NCI-H446 treated with DMSO at 0.1 percent for 48 hours (cell line): ENCODE results near the gene KRTAP5-1.

Source experiments
- DNase-seq: peaks from one replicate; lab custom pipeline; 2025; lab: John Stamatoyannopoulos, UW

The KRTAP5-1 gene

GRCh38 chr11:1545432-1545831, 39.7 kb downstream of the KRTAP5-1 start:
- no peak for DNase-seq

DNA sequence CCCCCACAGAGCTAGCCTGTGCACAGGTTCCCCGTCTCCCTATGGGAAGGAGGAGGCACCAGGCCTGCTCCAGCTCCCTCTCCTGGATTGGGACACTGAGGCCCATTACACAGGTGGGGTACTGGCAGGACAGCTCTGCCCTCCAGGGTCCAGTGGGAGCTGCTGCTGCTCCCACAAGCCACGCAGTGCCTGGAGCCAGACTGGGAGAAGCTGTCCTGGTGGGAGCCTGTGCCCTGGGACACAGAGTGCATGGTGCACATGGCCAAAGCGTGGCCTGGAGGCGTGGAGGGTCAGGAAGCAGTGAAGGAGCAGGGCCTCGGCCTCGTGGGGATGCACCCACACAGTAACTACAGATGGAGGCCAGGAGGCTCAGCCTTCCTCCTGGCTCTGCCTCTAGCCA, 40.5 kb downstream of the KRTAP5-1 start:
- DNase-seq: no peak

DNA sequence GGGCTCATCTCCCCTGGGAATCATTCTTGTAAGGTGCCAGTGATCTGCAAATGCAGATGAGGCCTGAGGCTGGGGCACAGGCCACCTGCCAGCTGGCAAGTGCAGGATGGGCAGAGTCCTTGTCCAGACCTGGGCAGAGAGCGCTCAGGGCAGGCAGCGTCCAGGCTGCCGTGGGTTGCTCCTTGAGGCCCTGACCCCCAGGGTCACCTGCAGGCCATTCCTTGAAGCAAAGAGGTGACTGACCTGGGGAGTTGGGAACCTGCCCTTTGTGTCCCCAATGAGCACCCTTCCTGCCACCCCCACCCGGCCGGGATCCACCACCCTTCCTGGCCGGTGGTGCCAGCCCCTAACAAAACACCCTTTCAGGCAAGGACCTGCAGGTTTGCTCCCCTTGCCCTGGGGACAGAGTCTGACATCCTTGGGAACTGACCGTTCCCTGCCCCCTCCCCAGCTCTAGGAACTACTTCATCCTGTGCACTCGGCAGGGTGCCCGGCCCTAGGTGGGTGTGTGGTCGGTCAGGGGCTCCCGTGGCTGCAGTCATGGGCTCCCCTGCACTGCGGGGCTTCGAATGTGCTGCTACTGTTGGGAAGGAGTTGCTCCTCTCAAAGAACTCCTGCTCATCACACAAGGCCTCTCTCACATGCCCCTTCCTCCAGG, 41.3 kb downstream of the KRTAP5-1 start:
- no peak for DNase-seq

- no peak for DNase-seq
Observed at GRCh38 chr11:1542267-1542666, 42.8 kb downstream of the KRTAP5-1 start.

GRCh38 chr11:1541474-1542204, 43.4 kb downstream of the KRTAP5-1 start:
- DNase-seq: no peak

- DNase-seq: no peak
Observed at GRCh38 chr11:1540074-1540473, 45.0 kb downstream of the KRTAP5-1 start.

DNA sequence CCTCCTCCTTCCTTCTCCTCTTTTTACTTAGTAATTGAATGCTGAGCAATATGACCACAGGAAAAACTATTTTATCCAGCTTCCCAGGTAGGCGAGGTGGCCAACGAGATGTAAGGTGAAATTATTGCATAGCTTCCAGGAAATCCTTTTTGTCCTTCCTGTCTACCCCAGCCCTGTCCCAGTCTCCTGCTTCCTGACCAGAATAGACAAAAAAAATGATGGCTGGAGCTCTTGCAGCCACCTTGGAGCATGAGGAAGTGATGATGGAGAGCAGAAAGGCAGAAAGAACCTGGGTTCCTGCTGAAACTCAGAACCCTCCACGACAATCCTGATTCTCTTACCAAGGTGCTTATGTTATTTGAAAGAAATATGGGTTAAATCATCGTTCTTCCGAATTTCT, 46.9 kb downstream of the KRTAP5-1 start:
- no peak for DNase-seq

DNA sequence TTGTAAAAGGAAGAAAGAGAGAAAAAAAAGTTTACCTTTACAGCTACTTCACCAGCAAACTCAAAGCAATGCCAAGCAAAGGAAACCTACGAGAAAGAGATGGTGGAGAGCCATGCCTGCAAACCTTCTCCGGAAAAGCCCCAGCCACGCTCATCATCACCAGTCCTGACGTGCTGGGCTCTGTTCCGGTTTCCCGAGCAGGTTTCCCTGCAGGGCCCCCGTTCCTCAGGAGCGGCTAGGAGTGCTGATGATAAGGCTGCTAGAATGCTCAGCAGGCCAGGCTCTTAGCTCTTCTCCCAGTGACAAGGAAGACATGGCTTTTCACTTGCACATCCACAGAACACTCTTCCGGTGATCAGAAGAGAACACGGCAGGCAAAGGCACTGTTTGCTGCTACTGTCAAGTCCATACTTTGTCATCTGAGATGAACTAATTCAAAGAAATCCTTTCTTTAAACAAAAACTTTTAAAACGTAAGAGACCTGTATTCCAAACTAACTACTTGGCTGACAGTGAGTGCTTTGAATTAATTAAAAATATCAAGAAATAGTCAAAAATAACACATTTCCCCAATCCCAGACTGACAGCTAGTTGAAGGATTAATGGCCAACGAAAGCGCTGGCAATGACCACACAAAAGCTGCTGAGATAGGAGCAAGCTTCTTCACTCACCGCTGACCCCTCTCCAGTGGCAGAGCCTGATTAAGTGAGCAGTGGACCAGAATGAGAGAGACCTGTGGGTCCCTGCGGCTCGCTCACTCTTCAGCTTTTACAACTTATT, 48.8 kb downstream of the KRTAP5-1 start:
- no peak for DNase-seq

GRCh38 chr11:1534682-1535081, 50.4 kb downstream of the KRTAP5-1 start:
- DNase-seq: no peak
